ENCODE data around the gene MANSC1.

- TF ChIP-seq CTCF (IDR thresholded peaks at IDR 0.05) = no peak
- TF ChIP-seq POLR2A (IDR thresholded peaks at IDR 0.05) = no peak
- no peak for TF ChIP-seq POLR2AphosphoS5 (IDR thresholded peaks at IDR 0.05; ENCODE audit: insufficient read depth in 1 of 2, low read depth in 1 of 2)
Measured at GRCh38 chr12:12387501-12387900, 37.5 kb upstream of the MANSC1 start.

Data from vagina (tissue), 2 donors.